GM23338 (cell line): Measurements from ENCODE around the gene BANK1. TPM values are rescaled to one million over a fixed set of nuclear protein-coding genes. Genes with fewer than 3 reads are reported as not detected.

ENCODE experiments used
- ATAC-seq: fragments of 200-7000 bp; cut with Tn5 transposase; 3 replicates; pipeline ENCODE4 v1.9.1; 2020
- DNase-seq: peaks from one replicate; pipeline ENCODE4 v3.0.0-alpha.2; 2015; ENCODE audit warnings: low spot score
- H2AFZ ChIP-seq: fragments of 200-600 bp; sonication (generic); 2 replicates; pipeline ENCODE4 v1.8.0; 2016; ENCODE audit warnings: antibody characterized with exemption, mild to moderate bottlenecking, moderate library complexity
- H3F3A ChIP-seq: fragments of 200-600 bp; sonication (generic); replicated peaks from 2 replicates; pipeline ENCODE4 v1.8.0; 2017; ENCODE audit warnings: antibody characterized with exemption, mixed run types, low read depth
- H3K27ac ChIP-seq: fragments of 200-600 bp; sonication (generic); 2 replicates; pipeline ENCODE4 v1.6.1; 2016; ENCODE audit warnings: low read depth
- H3K27me3 ChIP-seq: fragments of 200-600 bp; sonication (generic); 2 replicates; pipeline ENCODE4 v1.8.0; 2016; ENCODE audit warnings: mild to moderate bottlenecking, mixed run types, moderate library complexity; ENCODE audit not compliant: insufficient read depth
- H3K36me3 ChIP-seq: fragments of 200-600 bp; sonication (generic); 2 replicates; pipeline ENCODE4 v1.8.0; 2016; ENCODE audit warnings: mild to moderate bottlenecking; ENCODE audit not compliant: insufficient read depth
- H3K4me1 ChIP-seq: fragments of 200-600 bp; sonication (generic); 2 replicates; pipeline ENCODE4 v1.8.0; 2016; ENCODE audit warnings: mild to moderate bottlenecking, moderate library complexity; ENCODE audit not compliant: insufficient read depth
- H3K4me2 ChIP-seq: fragments of 200-600 bp; sonication (generic); 2 replicates; pipeline ENCODE4 v1.7.1; 2017; ENCODE audit warnings: mixed run types
- H3K4me3 ChIP-seq: fragments of 200-600 bp; sonication (generic); 2 replicates; pipeline ENCODE4 v1.6.1; 2016; ENCODE audit warnings: mixed run types
- H3K79me2 ChIP-seq: fragments of 200-600 bp; sonication (generic); replicated peaks from 2 replicates; pipeline ENCODE4 v1.8.0; 2017; ENCODE audit warnings: mild to moderate bottlenecking; ENCODE audit not compliant: insufficient read depth
- H3K9me2 ChIP-seq: fragments of 200-600 bp; sonication (generic); 2 replicates; pipeline ENCODE4 v1.8.0; 2017; ENCODE audit not compliant: insufficient read depth
- H4K20me1 ChIP-seq: fragments of 200-600 bp; sonication (generic); replicated peaks from 2 replicates; pipeline ENCODE4 v1.8.0; 2017; ENCODE audit warnings: mild to moderate bottlenecking; ENCODE audit not compliant: insufficient read depth
- H3K27ac Mint-ChIP-seq: 2 replicates; pipeline ENCODE4 v1.8.0; 2020; ENCODE audit warnings: inconsistent platforms, mild to moderate bottlenecking, moderate library complexity, mixed read lengths
- H3K27me3 Mint-ChIP-seq: 3 replicates; pipeline ENCODE4 v1.8.0; 2022; ENCODE audit warnings: low read depth, mild to moderate bottlenecking, moderate library complexity, mixed read lengths, inconsistent platforms; ENCODE audit not compliant: insufficient read depth, poor library complexity
- H3K36me3 Mint-ChIP-seq: 3 replicates; pipeline ENCODE4 v1.8.0; 2021; ENCODE audit warnings: low read depth, mild to moderate bottlenecking, inconsistent platforms, moderate library complexity, mixed read lengths
- H3K4me1 Mint-ChIP-seq: 3 replicates; pipeline ENCODE4 v1.8.0; 2020; ENCODE audit warnings: mild to moderate bottlenecking, inconsistent platforms, mixed read lengths
- H3K4me3 Mint-ChIP-seq: 3 replicates; pipeline ENCODE4 v1.8.0; 2021; ENCODE audit warnings: moderate library complexity, mild to moderate bottlenecking, inconsistent platforms, mixed read lengths
- H3K9me3 Mint-ChIP-seq: 3 replicates; pipeline ENCODE4 v1.8.0; 2020; ENCODE audit warnings: moderate library complexity, mild to moderate bottlenecking, inconsistent platforms, mixed read lengths
- CREB1 ChIP-seq: fragments of 250-450 bp; sonication (Bioruptor Pico); IDR thresholded peaks from 2 replicates; pipeline ENCODE4 v1.5.0; 2020; ENCODE audit warnings: low read depth, mild to moderate bottlenecking, moderate library complexity
- EZH2 ChIP-seq: fragments of 200-600 bp; sonication (generic); IDR thresholded peaks from one replicate; pipeline ENCODE4 v1.8.0; 2017; ENCODE audit warnings: antibody characterized with exemption, mild to moderate bottlenecking, low read depth; ENCODE audit not compliant: unreplicated experiment
- ZNF114 ChIP-seq: fragments of 250-450 bp; sonication (Bioruptor Pico); IDR thresholded peaks from 2 replicates; pipeline ENCODE4 v1.5.0; 2020; ENCODE audit warnings: mild to moderate bottlenecking, moderate library complexity
- polyA plus RNA-seq: library from polyadenylated mRNA; unstranded; fragments of >200 nt; fragmentation: Nextera tagmentation; extraction: Ambion mirVana; gene quantifications from 2 replicates; pipeline ENCODE4 v1.2.1, GENCODE V29; 2016
- total RNA-seq: library from RNA; depleted of rRNA; stranded (reverse); fragments of >200 nt; shearing (Covaris generic); gene quantifications from 2 replicates; pipeline ENCODE4 v1.2.3, GENCODE V29; 2014
- TF ChIP-seq, protein P1 (sequence below): fragments of 250-450 bp; sonication (Bioruptor Pico); IDR thresholded peaks from 2 replicates; pipeline ENCODE4 v1.5.0; 2020; ENCODE audit warnings: mild to moderate bottlenecking, moderate library complexity
- TF ChIP-seq, protein P2 (sequence below), 2 experiments: fragments of 200-600 bp in 1 of 2; sonication (generic) in 1 of 2; conservative IDR thresholded peaks; 2 replicates each; pipeline versions ENCODE4 v1.5.1 to v1.6.1; 2016 to 2017; ENCODE audit warnings: antibody characterized with exemption in 2 of 2, low read depth in 2 of 2, mild to moderate bottlenecking in 2 of 2, moderate library complexity in 1 of 2

Gene BANK1
- total and polyA plus RNA-seq, 2 experiments from 2014 or later: 0.86 to 0.87 TPM

DNA sequence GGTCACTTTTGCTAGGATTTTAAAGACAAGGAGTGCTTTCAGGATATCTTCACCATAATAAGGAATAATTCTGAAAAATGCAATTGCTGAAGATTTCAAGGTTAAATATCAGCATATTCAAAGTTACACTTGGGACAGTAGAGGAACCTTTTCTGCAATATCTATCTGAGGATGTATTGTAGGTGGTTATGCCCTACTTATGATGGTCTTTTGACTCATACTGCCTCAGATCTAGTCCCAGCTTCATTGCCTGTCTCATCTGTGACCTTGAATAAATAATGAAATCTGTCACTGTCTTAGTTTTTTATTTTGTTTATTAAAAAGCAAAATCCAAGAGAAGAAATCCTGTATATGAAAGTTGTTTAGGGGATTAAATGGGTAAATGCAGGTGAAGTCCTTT is 2.9 kb downstream of the BANK1 start:
- H3K9me2 ChIP-seq: no peaks in the 10 kb centered on the region
- no peak overlapping the region for H3K4me3 Mint-ChIP-seq

More for the DNA sequence above, 2.9 kb downstream of the BANK1 start:
- no peak overlapping the region for H3K4me2 ChIP-seq
- Mint-ChIP-seq H3K36me3 (peaks cover 5% of the 10 kb centered on the region; the same call in 2 of the 3 replicates), H3K27me3 (peaks cover 2% of the 10 kb centered on the region), H3K4me1 (peaks cover 20% of the 10 kb centered on the region), H3K9me3 (no peaks in the 10 kb centered on the region), H3K27ac (no peak overlapping the region)
- H2AFZ ChIP-seq: no peak overlapping the region
- no peaks in the 10 kb centered on the region for H3K79me2 ChIP-seq
- TF ChIP-seq CREB1 (CRISPR knock-in tag): no peak
- TF ChIP-seq, protein P1, sequence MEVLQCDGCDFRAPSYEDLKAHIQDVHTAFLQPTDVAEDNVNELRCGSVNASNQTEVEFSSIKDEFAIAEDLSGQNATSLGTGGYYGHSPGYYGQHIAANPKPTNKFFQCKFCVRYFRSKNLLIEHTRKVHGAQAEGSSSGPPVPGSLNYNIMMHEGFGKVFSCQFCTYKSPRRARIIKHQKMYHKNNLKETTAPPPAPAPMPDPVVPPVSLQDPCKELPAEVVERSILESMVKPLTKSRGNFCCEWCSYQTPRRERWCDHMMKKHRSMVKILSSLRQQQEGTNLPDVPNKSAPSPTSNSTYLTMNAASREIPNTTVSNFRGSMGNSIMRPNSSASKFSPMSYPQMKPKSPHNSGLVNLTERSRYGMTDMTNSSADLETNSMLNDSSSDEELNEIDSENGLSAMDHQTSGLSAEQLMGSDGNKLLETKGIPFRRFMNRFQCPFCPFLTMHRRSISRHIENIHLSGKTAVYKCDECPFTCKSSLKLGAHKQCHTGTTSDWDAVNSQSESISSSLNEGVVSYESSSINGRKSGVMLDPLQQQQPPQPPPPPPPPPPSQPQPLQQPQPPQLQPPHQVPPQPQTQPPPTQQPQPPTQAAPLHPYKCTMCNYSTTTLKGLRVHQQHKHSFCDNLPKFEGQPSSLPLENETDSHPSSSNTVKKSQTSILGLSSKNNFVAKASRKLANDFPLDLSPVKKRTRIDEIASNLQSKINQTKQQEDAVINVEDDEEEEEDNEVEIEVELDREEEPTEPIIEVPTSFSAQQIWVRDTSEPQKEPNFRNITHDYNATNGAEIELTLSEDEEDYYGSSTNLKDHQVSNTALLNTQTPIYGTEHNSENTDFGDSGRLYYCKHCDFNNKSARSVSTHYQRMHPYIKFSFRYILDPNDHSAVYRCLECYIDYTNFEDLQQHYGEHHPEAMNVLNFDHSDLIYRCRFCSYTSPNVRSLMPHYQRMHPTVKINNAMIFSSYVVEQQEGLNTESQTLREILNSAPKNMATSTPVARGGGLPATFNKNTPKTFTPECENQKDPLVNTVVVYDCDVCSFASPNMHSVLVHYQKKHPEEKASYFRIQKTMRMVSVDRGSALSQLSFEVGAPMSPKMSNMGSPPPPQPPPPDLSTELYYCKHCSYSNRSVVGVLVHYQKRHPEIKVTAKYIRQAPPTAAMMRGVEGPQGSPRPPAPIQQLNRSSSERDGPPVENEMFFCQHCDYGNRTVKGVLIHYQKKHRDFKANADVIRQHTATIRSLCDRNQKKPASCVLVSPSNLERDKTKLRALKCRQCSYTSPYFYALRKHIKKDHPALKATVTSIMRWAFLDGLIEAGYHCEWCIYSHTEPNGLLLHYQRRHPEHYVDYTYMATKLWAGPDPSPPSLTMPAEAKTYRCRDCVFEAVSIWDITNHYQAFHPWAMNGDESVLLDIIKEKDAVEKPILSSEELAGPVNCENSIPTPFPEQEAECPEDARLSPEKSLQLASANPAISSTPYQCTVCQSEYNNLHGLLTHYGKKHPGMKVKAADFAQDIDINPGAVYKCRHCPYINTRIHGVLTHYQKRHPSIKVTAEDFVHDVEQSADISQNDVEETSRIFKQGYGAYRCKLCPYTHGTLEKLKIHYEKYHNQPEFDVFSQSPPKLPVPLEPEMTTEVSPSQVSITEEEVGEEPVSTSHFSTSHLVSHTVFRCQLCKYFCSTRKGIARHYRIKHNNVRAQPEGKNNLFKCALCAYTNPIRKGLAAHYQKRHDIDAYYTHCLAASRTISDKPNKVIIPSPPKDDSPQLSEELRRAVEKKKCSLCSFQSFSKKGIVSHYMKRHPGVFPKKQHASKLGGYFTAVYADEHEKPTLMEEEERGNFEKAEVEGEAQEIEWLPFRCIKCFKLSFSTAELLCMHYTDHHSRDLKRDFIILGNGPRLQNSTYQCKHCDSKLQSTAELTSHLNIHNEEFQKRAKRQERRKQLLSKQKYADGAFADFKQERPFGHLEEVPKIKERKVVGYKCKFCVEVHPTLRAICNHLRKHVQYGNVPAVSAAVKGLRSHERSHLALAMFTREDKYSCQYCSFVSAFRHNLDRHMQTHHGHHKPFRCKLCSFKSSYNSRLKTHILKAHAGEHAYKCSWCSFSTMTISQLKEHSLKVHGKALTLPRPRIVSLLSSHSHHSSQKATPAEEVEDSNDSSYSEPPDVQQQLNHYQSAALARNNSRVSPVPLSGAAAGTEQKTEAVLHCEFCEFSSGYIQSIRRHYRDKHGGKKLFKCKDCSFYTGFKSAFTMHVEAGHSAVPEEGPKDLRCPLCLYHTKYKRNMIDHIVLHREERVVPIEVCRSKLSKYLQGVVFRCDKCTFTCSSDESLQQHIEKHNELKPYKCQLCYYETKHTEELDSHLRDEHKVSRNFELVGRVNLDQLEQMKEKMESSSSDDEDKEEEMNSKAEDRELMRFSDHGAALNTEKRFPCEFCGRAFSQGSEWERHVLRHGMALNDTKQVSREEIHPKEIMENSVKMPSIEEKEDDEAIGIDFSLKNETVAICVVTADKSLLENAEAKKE (CRISPR knock-in tag): no peak
- TF ChIP-seq, protein P2, sequence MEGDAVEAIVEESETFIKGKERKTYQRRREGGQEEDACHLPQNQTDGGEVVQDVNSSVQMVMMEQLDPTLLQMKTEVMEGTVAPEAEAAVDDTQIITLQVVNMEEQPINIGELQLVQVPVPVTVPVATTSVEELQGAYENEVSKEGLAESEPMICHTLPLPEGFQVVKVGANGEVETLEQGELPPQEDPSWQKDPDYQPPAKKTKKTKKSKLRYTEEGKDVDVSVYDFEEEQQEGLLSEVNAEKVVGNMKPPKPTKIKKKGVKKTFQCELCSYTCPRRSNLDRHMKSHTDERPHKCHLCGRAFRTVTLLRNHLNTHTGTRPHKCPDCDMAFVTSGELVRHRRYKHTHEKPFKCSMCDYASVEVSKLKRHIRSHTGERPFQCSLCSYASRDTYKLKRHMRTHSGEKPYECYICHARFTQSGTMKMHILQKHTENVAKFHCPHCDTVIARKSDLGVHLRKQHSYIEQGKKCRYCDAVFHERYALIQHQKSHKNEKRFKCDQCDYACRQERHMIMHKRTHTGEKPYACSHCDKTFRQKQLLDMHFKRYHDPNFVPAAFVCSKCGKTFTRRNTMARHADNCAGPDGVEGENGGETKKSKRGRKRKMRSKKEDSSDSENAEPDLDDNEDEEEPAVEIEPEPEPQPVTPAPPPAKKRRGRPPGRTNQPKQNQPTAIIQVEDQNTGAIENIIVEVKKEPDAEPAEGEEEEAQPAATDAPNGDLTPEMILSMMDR (conservative IDR thresholded peaks at IDR 0.05; ENCODE audit: low read depth in 2 of 2): no peak
- no peak for TF ChIP-seq EZH2
- no peak for TF ChIP-seq ZNF114
- DNase-seq (no peak), ATAC-seq (no peak)
- H3K4me3 ChIP-seq: no peak overlapping the region
- H3K36me3 ChIP-seq: no peaks in the 10 kb centered on the region
- H3K27ac ChIP-seq: no peak overlapping the region
- no peaks in the 10 kb centered on the region for H4K20me1 ChIP-seq
- H3K27me3 ChIP-seq: no peaks in the 10 kb centered on the region
- no peaks in the 10 kb centered on the region for H3F3A ChIP-seq
- H3K4me1 ChIP-seq: peaks cover 17% of the 10 kb centered on the region
